Endothelial cell (in vitro differentiated cells): ENCODE measurements around the gene SLC13A2. TPM values are rescaled to one million over a fixed set of nuclear protein-coding genes. Genes with fewer than 3 reads are reported as not detected.

Source experiments
- DNase-seq: peaks from one replicate; pipeline ENCODE4 v3.0.0; 2021; ENCODE audit warnings: low spot score
- H3K27ac Mint-ChIP-seq: one replicate; pipeline ENCODE4 v1.8.0; 2021; ENCODE audit warnings: mixed read lengths, inconsistent platforms; ENCODE audit not compliant: unreplicated experiment
- H3K27me3 Mint-ChIP-seq: one replicate; pipeline ENCODE4 v1.8.0; 2021; ENCODE audit warnings: mild to moderate bottlenecking, moderate library complexity, mixed read lengths, inconsistent platforms; ENCODE audit not compliant: unreplicated experiment
- H3K36me3 Mint-ChIP-seq: one replicate; pipeline ENCODE4 v1.8.0; 2021; ENCODE audit warnings: mild to moderate bottlenecking, low read depth, mixed read lengths, inconsistent platforms; ENCODE audit not compliant: unreplicated experiment
- H3K4me1 Mint-ChIP-seq: one replicate; pipeline ENCODE4 v1.8.0; 2021; ENCODE audit warnings: mild to moderate bottlenecking, mixed read lengths, inconsistent platforms; ENCODE audit not compliant: unreplicated experiment
- H3K4me3 Mint-ChIP-seq: one replicate; pipeline ENCODE4 v1.8.0; 2021; ENCODE audit warnings: mild to moderate bottlenecking, mixed read lengths, inconsistent platforms; ENCODE audit not compliant: unreplicated experiment
- H3K9me3 Mint-ChIP-seq: one replicate; pipeline ENCODE4 v1.8.0; 2021; ENCODE audit warnings: mixed read lengths, inconsistent platforms; ENCODE audit not compliant: unreplicated experiment
- total RNA-seq: library from RNA; stranded (reverse); fragmentation: NEBNext Ultra II Directional; extraction: Animal tissue kit (Norgen Biotek cat#: 25700); gene quantifications from one replicate; pipeline ENCODE4 v1.2.1, GENCODE V29; 2021; ENCODE audit not compliant: unreplicated experiment
- TF ChIP-seq, protein P1 (sequence below): fragments of 200-600 bp; sonication (generic); IDR thresholded peaks from one replicate; pipeline ENCODE4 v1.5.0; 2021; ENCODE audit warnings: antibody characterized with exemption; ENCODE audit not compliant: unreplicated experiment

Gene SLC13A2
- total RNA-seq, 1 donor from 2014 or later, result not detected

DNA sequence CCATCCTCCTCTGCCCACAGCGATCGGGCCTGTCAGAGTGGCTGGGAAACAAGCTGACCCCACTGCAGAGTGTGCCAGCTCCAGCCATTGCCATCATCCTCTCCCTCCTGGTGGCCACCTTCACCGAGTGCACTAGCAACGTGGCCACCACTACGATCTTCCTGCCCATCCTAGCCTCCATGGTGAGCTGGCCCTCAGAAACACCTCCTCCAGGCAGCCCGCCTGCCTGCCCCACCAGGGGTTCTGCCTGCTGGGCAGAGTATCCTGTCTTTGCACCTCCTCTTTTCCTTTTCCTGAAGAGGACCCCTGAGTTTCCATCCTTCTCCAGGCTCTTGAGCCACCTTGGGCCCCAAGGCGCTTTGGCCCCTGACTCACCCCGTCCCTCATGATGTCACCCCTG, 22.2 kb downstream of the SLC13A2 start:
- peaks cover 10% of the 10 kb centered on the region for H3K4me1 Mint-ChIP-seq
- DNase-seq, result no peak
- H3K4me3 Mint-ChIP-seq, result no peak overlapping the region
- no peaks in the 10 kb centered on the region for H3K9me3 Mint-ChIP-seq
- TF ChIP-seq, protein P1, sequence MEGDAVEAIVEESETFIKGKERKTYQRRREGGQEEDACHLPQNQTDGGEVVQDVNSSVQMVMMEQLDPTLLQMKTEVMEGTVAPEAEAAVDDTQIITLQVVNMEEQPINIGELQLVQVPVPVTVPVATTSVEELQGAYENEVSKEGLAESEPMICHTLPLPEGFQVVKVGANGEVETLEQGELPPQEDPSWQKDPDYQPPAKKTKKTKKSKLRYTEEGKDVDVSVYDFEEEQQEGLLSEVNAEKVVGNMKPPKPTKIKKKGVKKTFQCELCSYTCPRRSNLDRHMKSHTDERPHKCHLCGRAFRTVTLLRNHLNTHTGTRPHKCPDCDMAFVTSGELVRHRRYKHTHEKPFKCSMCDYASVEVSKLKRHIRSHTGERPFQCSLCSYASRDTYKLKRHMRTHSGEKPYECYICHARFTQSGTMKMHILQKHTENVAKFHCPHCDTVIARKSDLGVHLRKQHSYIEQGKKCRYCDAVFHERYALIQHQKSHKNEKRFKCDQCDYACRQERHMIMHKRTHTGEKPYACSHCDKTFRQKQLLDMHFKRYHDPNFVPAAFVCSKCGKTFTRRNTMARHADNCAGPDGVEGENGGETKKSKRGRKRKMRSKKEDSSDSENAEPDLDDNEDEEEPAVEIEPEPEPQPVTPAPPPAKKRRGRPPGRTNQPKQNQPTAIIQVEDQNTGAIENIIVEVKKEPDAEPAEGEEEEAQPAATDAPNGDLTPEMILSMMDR, result no peak
- H3K27ac Mint-ChIP-seq, result no peak overlapping the region
- peaks cover 5% of the 10 kb centered on the region for H3K36me3 Mint-ChIP-seq
- H3K27me3 Mint-ChIP-seq, result peaks cover 5% of the 10 kb centered on the region

DNA sequence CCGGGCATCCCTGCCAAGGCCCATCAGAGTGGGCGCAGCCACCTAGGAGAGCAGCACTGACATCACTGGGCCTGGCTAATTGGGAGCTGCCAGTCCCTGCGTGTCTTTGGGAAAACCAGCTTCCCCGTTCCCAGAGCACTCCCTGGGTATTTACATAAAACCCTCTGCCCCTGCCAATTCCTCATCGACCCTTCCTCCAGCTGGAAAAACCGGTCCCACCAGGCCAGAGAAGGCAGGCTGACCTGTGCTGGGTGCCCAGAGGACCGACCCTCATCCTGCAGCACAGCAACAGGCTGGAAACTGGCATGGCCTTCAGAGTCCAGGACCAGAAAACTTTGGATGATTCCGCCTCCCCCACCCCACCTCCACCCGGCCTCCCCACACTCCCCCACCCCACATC, 24.5 kb downstream of the SLC13A2 start:
- Mint-ChIP-seq H3K4me1 (peaks cover 8% of the 10 kb centered on the region), H3K27ac (no peak overlapping the region), H3K9me3 (no peaks in the 10 kb centered on the region), H3K36me3 (peaks cover 1% of the 10 kb centered on the region), H3K4me3 (no peak overlapping the region), H3K27me3 (peaks cover 5% of the 10 kb centered on the region)
- TF ChIP-seq, protein P1, result no peak
- no peak for DNase-seq

DNA sequence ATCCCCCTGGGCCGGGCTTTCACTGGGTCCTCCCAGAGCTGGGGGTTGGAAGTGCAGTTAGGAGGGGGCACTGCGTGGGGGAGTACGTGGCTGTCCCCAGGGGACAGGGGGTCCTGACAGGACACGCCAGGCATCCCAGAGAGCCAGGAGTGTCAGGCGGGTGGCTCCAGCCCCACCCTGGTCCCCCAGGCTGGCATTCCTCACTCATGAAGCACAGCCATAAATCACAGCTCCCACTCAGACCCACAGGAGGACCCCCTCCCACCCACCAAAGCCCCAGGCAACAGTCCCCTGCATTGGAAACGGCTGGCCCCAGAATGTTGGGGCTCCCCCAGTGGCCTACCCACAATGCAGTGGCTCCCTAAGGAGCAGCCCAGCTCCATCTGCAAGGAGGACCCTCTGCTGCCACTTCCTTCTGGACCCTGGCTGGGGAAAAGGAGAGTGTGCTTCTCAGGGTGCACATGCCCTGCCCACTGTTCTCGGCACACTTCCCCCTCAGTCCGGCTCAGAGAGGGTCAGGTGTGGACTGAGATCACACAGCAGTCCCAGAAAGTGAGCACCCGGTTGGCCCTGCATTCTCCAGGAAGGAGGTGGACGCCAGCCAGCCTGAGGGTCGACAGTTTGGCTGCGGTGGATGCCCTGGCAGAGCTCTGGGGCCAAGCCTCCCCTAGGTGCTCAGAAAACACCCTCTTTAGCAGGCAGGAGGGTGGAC, 25.4 kb downstream of the SLC13A2 start:
- Mint-ChIP-seq H3K9me3 (no peaks in the 10 kb centered on the region), H3K27me3 (peaks cover 4% of the 10 kb centered on the region), H3K36me3 (no peaks in the 10 kb centered on the region), H3K4me1 (peaks cover 6% of the 10 kb centered on the region), H3K27ac (no peak overlapping the region), H3K4me3 (no peak overlapping the region)
- DNase-seq, result no peak
- TF ChIP-seq, protein P1, result no peak

DNA sequence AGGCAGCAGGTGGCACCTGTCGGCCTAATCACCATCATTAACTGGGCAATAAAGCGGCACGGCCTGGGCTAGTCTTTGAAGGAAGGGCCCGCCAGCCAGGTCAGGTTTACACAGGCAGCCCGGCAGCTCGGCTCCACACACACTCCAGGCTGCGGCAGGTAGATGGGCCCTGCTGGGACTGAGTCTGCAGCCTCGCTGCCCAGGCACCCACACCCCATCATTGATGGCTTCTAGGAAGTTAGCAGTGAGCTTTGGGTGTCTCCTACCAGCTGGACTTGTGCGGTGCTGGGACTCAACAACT, 25.9 kb downstream of the SLC13A2 start:
- no peak for DNase-seq
- no peaks in the 10 kb centered on the region for H3K9me3 Mint-ChIP-seq
- H3K4me3 Mint-ChIP-seq, result no peak overlapping the region
- TF ChIP-seq, protein P1, result no peak
- H3K4me1 Mint-ChIP-seq, result peaks cover 6% of the 10 kb centered on the region
- no peaks in the 10 kb centered on the region for H3K36me3 Mint-ChIP-seq
- H3K27ac Mint-ChIP-seq, result no peak overlapping the region
- H3K27me3 Mint-ChIP-seq, result peaks cover 4% of the 10 kb centered on the region

DNA sequence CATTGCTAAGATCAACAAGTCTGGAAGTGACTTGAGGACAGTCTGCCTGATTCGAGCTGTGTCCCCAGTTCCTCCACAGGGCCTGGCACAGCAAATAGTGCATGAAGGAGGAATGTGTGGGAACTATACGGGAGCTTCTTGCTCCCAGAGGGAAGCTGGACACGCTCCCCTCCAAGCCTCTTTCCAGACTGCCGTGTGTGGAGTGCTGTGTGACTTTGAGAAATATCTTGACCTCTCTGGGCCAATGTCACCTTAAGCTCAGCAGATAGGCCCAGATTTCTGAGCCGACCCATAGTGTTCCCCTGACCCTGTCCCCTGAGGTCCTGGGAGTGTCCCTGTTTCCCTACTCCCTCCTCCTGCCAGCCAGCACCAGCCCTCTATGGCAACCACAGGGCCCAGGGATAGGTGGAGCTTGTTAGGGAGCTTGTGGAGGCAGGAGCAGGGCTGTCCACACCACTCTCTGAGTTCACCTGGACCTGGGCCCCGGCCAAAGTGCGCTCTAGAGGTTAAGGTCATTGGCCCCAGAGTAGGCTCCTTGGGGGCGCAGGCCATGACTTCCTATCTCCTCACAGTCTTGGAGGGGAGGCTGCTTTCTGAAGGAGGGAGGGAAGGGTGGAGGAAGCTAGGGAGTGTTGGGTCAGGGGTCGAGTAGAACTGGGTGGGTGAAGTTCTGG, 26.4 kb downstream of the SLC13A2 start:
- Mint-ChIP-seq H3K36me3 (no peaks in the 10 kb centered on the region), H3K27ac (no peak overlapping the region), H3K9me3 (no peaks in the 10 kb centered on the region), H3K4me1 (peaks cover 6% of the 10 kb centered on the region), H3K27me3 (peaks cover 4% of the 10 kb centered on the region), H3K4me3 (no peak overlapping the region)
- TF ChIP-seq, protein P1, result no peak
- DNase-seq, result no peak
